GM18526 (cell line): ENCODE data around the gene TNFAIP1.

Source experiments
- POLR2A ChIP-seq: IDR thresholded peaks from 3 replicates; pipeline ENCODE4 v1.6.1; 2011; ENCODE audit not compliant: insufficient read length; ENCODE audit errors: extremely low read depth

Gene TNFAIP1

GRCh38 chr17:28371245-28372202 lies 36.0 kb downstream of the TNFAIP1 start, which contains the start of gene SARM1:
Gene SARM1 (plus strand): TSS chr17:28371694. CDS start chr17:28372033, 339 bp downstream.
- TF ChIP-seq POLR2A: no peak

GRCh38 chr17:28372203-28372944 lies 36.8 kb downstream of the TNFAIP1 start:
- TF ChIP-seq POLR2A: no peak

GRCh38 chr17:28372945-28373274 lies 37.3 kb downstream of the TNFAIP1 start:
- no peak for TF ChIP-seq POLR2A

GRCh38 chr17:28379814-28380801 lies 44.5 kb downstream of the TNFAIP1 start:
- TF ChIP-seq POLR2A: no peak

- TF ChIP-seq POLR2A: no peak
Observed at GRCh38 chr17:28381141-28381825, 45.7 kb downstream of the TNFAIP1 start.

GRCh38 chr17:28384281-28385036 lies 48.9 kb downstream of the TNFAIP1 start:
- peak; percentile 44 for TF ChIP-seq POLR2A

GRCh38 chr17:28385037-28385400 lies 49.5 kb downstream of the TNFAIP1 start:
- no peak for TF ChIP-seq POLR2A

GRCh38 chr17:28385406-28385805 lies 49.8 kb downstream of the TNFAIP1 start:
- TF ChIP-seq POLR2A: no peak

GRCh38 chr17:28386391-28386790 lies 50.8 kb downstream of the TNFAIP1 start:
- no peak for TF ChIP-seq POLR2A

- TF ChIP-seq POLR2A: no peak
Observed at GRCh38 chr17:28388106-28388505, 52.5 kb downstream of the TNFAIP1 start.

- TF ChIP-seq POLR2A: no peak
Observed at GRCh38 chr17:28390141-28390540, 54.6 kb downstream of the TNFAIP1 start.

GRCh38 chr17:28390563-28390962 lies 55.0 kb downstream of the TNFAIP1 start:
- TF ChIP-seq POLR2A: no peak

- TF ChIP-seq POLR2A: no peak
Observed at GRCh38 chr17:28390984-28391383, 55.4 kb downstream of the TNFAIP1 start.

- TF ChIP-seq POLR2A: no peak
Observed at GRCh38 chr17:28391401-28391800, 55.8 kb downstream of the TNFAIP1 start.
